SK-N-SH (cell line): ENCODE results near the gene RPN1. TPM values are rescaled to one million over a fixed set of nuclear protein-coding genes. Genes with fewer than 3 reads are reported as not detected.

Source experiments
- CTCF ChIA-PET: fragments of 300-600, 350-600 bp; formaldehyde crosslinking; extraction: SDS; loops from one replicate; lab custom pipeline; 2021; lab: Yijun Ruan, JAX
- POLR2A ChIA-PET: fragments of 350-600 bp; sonication (Branson Sonifier 250); formaldehyde crosslinking; extraction: SDS; loops from one replicate; lab custom pipeline; 2020; ENCODE audit warnings: antibody characterized with exemption, inconsistent platforms; lab: Yijun Ruan, JAX
- DNase-seq: peaks from one replicate; pipeline ENCODE4 v3.0.0; 2012
- H2AFZ ChIP-seq: fragments of 200-600 bp; sonication (generic); 2 replicates; pipeline ENCODE4 v1.8.1; 2016; ENCODE audit warnings: antibody characterized with exemption, mild to moderate bottlenecking, low read depth
- H3F3A ChIP-seq: fragments of 200-600 bp; sonication (generic); replicated peaks from 2 replicates; pipeline ENCODE3; 2016; ENCODE audit warnings: antibody characterized with exemption, mild to moderate bottlenecking; ENCODE audit not compliant: insufficient read depth
- H3K27ac ChIP-seq, 2 experiments: fragments of 200-500 bp in 1 of 2; fragments of 200-600 bp in 1 of 2; sonication (Bioruptor generic) in 1 of 2; sonication (generic), shearing (Covaris generic) in 1 of 2; 2 replicates each; pipeline versions ENCODE4 v1.5.1 to v1.6.1; 2014 to 2016; ENCODE audit warnings: low read depth in 2 of 2, inconsistent platforms in 1 of 2, low read length in 1 of 2, mild to moderate bottlenecking in 1 of 2, mixed read lengths in 1 of 2
- H3K27me3 ChIP-seq: fragments of 200-600 bp; sonication (generic), shearing (Covaris generic); 2 replicates; pipeline ENCODE4 v1.6.1; 2016; ENCODE audit warnings: mixed run types; ENCODE audit not compliant: insufficient read depth
- H3K36me3 ChIP-seq, 2 experiments: fragments of 200-500 bp in 1 of 2; fragments of 200-600 bp in 1 of 2; sonication (Bioruptor generic) in 1 of 2; sonication (generic) in 1 of 2; replicated peaks in 1 of 2; 2 replicates each; pipeline versions ENCODE3 to v1.5.1; 2014 to 2016; ENCODE audit warnings: low read length in 1 of 2, mild to moderate bottlenecking in 1 of 2; ENCODE audit not compliant: insufficient read depth in 2 of 2, control insufficient read depth in 1 of 2
- H3K4me1 ChIP-seq, 2 experiments: fragments of 200-500 bp in 1 of 2; fragments of 200-600 bp in 1 of 2; sonication (Bioruptor generic) in 1 of 2; sonication (generic), shearing (Covaris generic) in 1 of 2; 2 replicates each; pipeline versions ENCODE4 v1.5.1 to v1.6.1; 2014 to 2016; ENCODE audit warnings: low read depth in 1 of 2, low read length in 1 of 2, mixed run types in 1 of 2; ENCODE audit not compliant: insufficient read depth in 2 of 2, control insufficient read depth in 1 of 2
- H3K4me2 ChIP-seq: fragments of 200-600 bp; sonication (generic), shearing (Covaris generic); 2 replicates; pipeline ENCODE4 v1.6.1; 2017; ENCODE audit warnings: mixed run types
- H3K4me3 ChIP-seq, 2 experiments: fragments of 200-500 bp in 1 of 2; fragments of 200-600 bp in 1 of 2; sonication (Bioruptor generic) in 1 of 2; sonication (generic), shearing (Covaris generic) in 1 of 2; 2 replicates each; pipeline versions ENCODE4 v1.5.1 to v1.8.1; 2014 to 2016; ENCODE audit warnings: low read depth in 2 of 2, inconsistent platforms in 1 of 2, low read length in 1 of 2, mild to moderate bottlenecking in 1 of 2, mixed read lengths in 1 of 2, moderate library complexity in 1 of 2
- H3K79me2 ChIP-seq: fragments of 200-600 bp; sonication (generic); 2 replicates; pipeline ENCODE4 v1.8.1; 2017; ENCODE audit warnings: mild to moderate bottlenecking; ENCODE audit not compliant: insufficient read depth
- H3K9ac ChIP-seq: fragments of 200-600 bp; sonication (generic); 2 replicates; pipeline ENCODE4 v1.6.1; 2017; ENCODE audit warnings: mixed run types
- H3K9me2 ChIP-seq: fragments of 200-600 bp; sonication (generic); 2 replicates; pipeline ENCODE4 v1.6.1; 2017; ENCODE audit warnings: mixed run types
- H3K9me3 ChIP-seq: fragments of 200-600 bp; sonication (generic); 2 replicates; pipeline ENCODE4 v1.6.1; 2017; ENCODE audit warnings: mixed run types, mild to moderate bottlenecking, moderate library complexity
- H4K20me1 ChIP-seq: fragments of 200-600 bp; sonication (generic); 2 replicates; pipeline ENCODE4 v1.6.1; 2017; ENCODE audit warnings: mild to moderate bottlenecking, mixed run types; ENCODE audit not compliant: insufficient read depth
- CHD2 ChIP-seq: fragments of 150-350 bp; IDR thresholded peaks from 2 replicates; pipeline ENCODE4 v1.6.1; 2018; ENCODE audit warnings: low read length; ENCODE audit not compliant: partially characterized antibody
- EP300 ChIP-seq, 2 experiments: IDR thresholded peaks; 2 replicates each; pipeline versions ENCODE4 v1.4.0 to v1.6.1; 2012; ENCODE audit warnings: borderline replicate concordance in 1 of 2, low read depth in 1 of 2, low read length in 1 of 2
- EZH2phosphoT487 ChIP-seq: fragments of 200-600 bp; sonication (generic); IDR thresholded peaks from 2 replicates; pipeline ENCODE4 v1.6.1; 2017; ENCODE audit warnings: low read depth, mixed run types, mild to moderate bottlenecking, antibody characterized with exemption, moderate library complexity, borderline replicate concordance
- FOSL2 ChIP-seq: IDR thresholded peaks from 2 replicates; pipeline ENCODE4 v1.4.0; 2012; ENCODE audit warnings: low read depth, mild to moderate bottlenecking, moderate library complexity, borderline replicate concordance
- FOXM1 ChIP-seq: IDR thresholded peaks from 2 replicates; pipeline ENCODE4 v1.4.0; 2012; ENCODE audit warnings: low read depth, mild to moderate bottlenecking
- GABPA ChIP-seq: IDR thresholded peaks from 2 replicates; pipeline ENCODE4 v1.4.0; 2012; ENCODE audit warnings: low read depth, mild to moderate bottlenecking
- IRF3 ChIP-seq: fragments of 150-350 bp; IDR thresholded peaks from 2 replicates; pipeline ENCODE4 v1.6.1; 2016; ENCODE audit warnings: mild to moderate bottlenecking, low read depth, low read length
- MXI1 ChIP-seq: IDR thresholded peaks from 2 replicates; pipeline ENCODE4 v1.6.1; 2012; ENCODE audit warnings: mild to moderate bottlenecking, low read depth, low read length, improper control_type of control experiment
- POLR2AphosphoS5 ChIP-seq: IDR thresholded peaks from 2 replicates; pipeline ENCODE4 v1.6.1; 2012; ENCODE audit warnings: low read depth, low read length
- REST ChIP-seq: IDR thresholded peaks from 2 replicates; pipeline ENCODE4 v1.6.1; 2012; ENCODE audit warnings: mild to moderate bottlenecking, low read depth, low read length, moderate library complexity
- RXRA ChIP-seq: IDR thresholded peaks from 2 replicates; pipeline ENCODE4 v1.4.0; 2012; ENCODE audit warnings: low read depth, mild to moderate bottlenecking, borderline replicate concordance
- SIN3A ChIP-seq: IDR thresholded peaks from 2 replicates; pipeline ENCODE4 v1.6.1; 2012; ENCODE audit warnings: low read depth, mild to moderate bottlenecking, low read length, moderate library complexity, borderline replicate concordance
- SMC3 ChIP-seq: IDR thresholded peaks from 2 replicates; pipeline ENCODE4 v1.6.1; 2012; ENCODE audit warnings: low read depth, low read length, improper control_type of control experiment
- TAF1 ChIP-seq: IDR thresholded peaks from 2 replicates; pipeline ENCODE4 v1.6.1; 2012; ENCODE audit warnings: low read depth, mild to moderate bottlenecking, low read length, moderate library complexity, borderline replicate concordance
- TEAD4 ChIP-seq: IDR thresholded peaks from 2 replicates; pipeline ENCODE4 v1.4.0; 2012; ENCODE audit warnings: mild to moderate bottlenecking, borderline replicate concordance; ENCODE audit not compliant: insufficient read depth
- YY1 ChIP-seq: IDR thresholded peaks from 2 replicates; pipeline ENCODE4 v1.4.0; 2012; ENCODE audit warnings: low read depth, mild to moderate bottlenecking
- WGBS: methylation state at CpG from one replicate; pipeline ENCODE4 v1.1.6; 2017; ENCODE audit warnings: low lambda C conversion rate; 5-methylcytosine and 5-hydroxymethylcytosine counted together
- polyA plus RNA-seq, 3 experiments: library from polyadenylated mRNA; depleted of rRNA; stranded (reverse); fragments of >200 nt; gene quantifications; 2 replicates each; pipeline ENCODE4 v1.2.3, GENCODE V29; 2012

RPN1 gene
- polyA plus RNA-seq, 1 of the 3 experiments (the other 2 are of a cell fraction) = 162 TPM

GRCh38 chr3:128603811-128604775 lies 46.5 kb downstream of the RPN1 start:
- Histone ChIP-seq H4K20me1 (no peaks in the 10 kb centered on the region), H3K27me3 (no peaks in the 10 kb centered on the region), H3K9ac (no peak overlapping the region), H3K4me2 (no peak overlapping the region), H3K4me1 (peaks cover 0 to 16% of the 10 kb centered on the region in 2 experiments; a peak in 1 of 4 replicates), H3K9me3 (no peaks in the 10 kb centered on the region), H3K4me3 (no peak overlapping the region), H3K79me2 (no peaks in the 10 kb centered on the region), H2AFZ (no peak overlapping the region), H3K9me2 (no peaks in the 10 kb centered on the region), H3F3A (no peaks in the 10 kb centered on the region), H3K36me3 (no peaks in the 10 kb centered on the region), H3K27ac (peak overlapping the region in 1 of 2 experiments; percentile 12; a peak in 1 of 4 replicates)
- POLR2A ChIA-PET = interaction anchor here (0.5 to 1.0 kb wide), 2 partner anchors 115 to 468 kb away, joined by 3 to 5 read pairs; no protein-coding TSS in a partner anchor
- WGBS = 87% methylated on average over 14 of the region's 20 CpGs
- CTCF ChIA-PET = interaction anchor here (0.7 to 5.6 kb wide), 11 partner anchors 10 to 508 kb away, joined by 3 to 33 read pairs (median 3); no protein-coding TSS in a partner anchor
- TF ChIP-seq IRF3 (no peak), CHD2 (no peak), EP300 (IDR thresholded peaks at IDR 0.05; ENCODE audit: borderline replicate concordance in 1 of 2, low read depth in 1 of 2, low read length in 1 of 2) (no peak), YY1 (no peak), TEAD4 (no peak)
- DNase-seq = no peak

- no peaks in the 10 kb centered on the region for H3F3A ChIP-seq
- H2AFZ ChIP-seq = no peak overlapping the region
- no peaks in the 10 kb centered on the region for H4K20me1 ChIP-seq
- WGBS = 98% methylated on average over 4 of the region's 8 CpGs
- no peaks in the 10 kb centered on the region for H3K9me3 ChIP-seq
- POLR2A ChIA-PET = no interaction called here
- DNase-seq = no peak
- no peaks in the 10 kb centered on the region for H3K27me3 ChIP-seq
- CTCF ChIA-PET = interaction anchor here (0.9 to 5.6 kb wide), 9 partner anchors 9 to 508 kb away, joined by 3 to 33 read pairs (median 4); no protein-coding TSS in a partner anchor
- no peaks in the 10 kb centered on the region for H3K9me2 ChIP-seq
- no peaks in the 10 kb centered on the region for H3K79me2 ChIP-seq
- no peak overlapping the region for H3K9ac ChIP-seq
- H3K4me2 ChIP-seq = no peak overlapping the region
- H3K27ac ChIP-seq = no peak overlapping the region
- no peak overlapping the region for H3K4me3 ChIP-seq
- peaks cover 0 to 18% of the 10 kb centered on the region in 2 experiments; a peak in 1 of 4 replicates for H3K4me1 ChIP-seq
- no peaks in the 10 kb centered on the region for H3K36me3 ChIP-seq
- no peak for TF ChIP-seq CHD2
- no peak for TF ChIP-seq EZH2phosphoT487
- no peak for TF ChIP-seq FOSL2
- no peak for TF ChIP-seq REST
- no peak for TF ChIP-seq GABPA
- no peak for TF ChIP-seq MXI1
- no peak for TF ChIP-seq SIN3A
- TF ChIP-seq SMC3 = no peak
- TF ChIP-seq POLR2AphosphoS5 = no peak
- no peak for TF ChIP-seq TAF1
- no peak for TF ChIP-seq RXRA
- TF ChIP-seq IRF3 = no peak
- TF ChIP-seq FOXM1 = no peak
Observed at GRCh38 chr3:128603313-128603712, 47.3 kb downstream of the RPN1 start.
